ENCODE data around the gene ZNF22.

- TF ChIP-seq EZH2phosphoT487 (IDR thresholded peaks at IDR 0.05; ENCODE audit: low read depth, severe bottlenecking, unreplicated experiment) (no peak), CTCF (IDR thresholded peaks at IDR 0.05; ENCODE audit: poor library complexity) (no peak)
Observed at GRCh38 chr10:44973323-44974081, 27.2 kb upstream of the ZNF22 start.

Measured in hepatocyte (in vitro differentiated cells).